Peyer's patch (tissue), 4 donors: ENCODE results near the gene EDIL3.

Source experiments
- POLR2A ChIP-seq, 2 donors: fragments of 450-650 bp; IDR thresholded peaks; one replicate each; pipeline ENCODE4 v1.5.1; 2017; ENCODE audit warnings: antibody characterized with exemption in 2 of 2, mild to moderate bottlenecking in 2 of 2, moderate library complexity in 2 of 2
- TF ChIP-seq, protein P1 (sequence below), 6 experiments: fragments of 450-650 bp in 4 of 6; fragments of 200-600 bp in 2 of 6; sonication (generic) in 1 of 6; IDR thresholded peaks; one replicate each; pipeline ENCODE4 v1.5.1; 2017 to 2019; ENCODE audit warnings: antibody characterized with exemption in 6 of 6, mild to moderate bottlenecking in 3 of 6, moderate library complexity in 1 of 6

DNA sequence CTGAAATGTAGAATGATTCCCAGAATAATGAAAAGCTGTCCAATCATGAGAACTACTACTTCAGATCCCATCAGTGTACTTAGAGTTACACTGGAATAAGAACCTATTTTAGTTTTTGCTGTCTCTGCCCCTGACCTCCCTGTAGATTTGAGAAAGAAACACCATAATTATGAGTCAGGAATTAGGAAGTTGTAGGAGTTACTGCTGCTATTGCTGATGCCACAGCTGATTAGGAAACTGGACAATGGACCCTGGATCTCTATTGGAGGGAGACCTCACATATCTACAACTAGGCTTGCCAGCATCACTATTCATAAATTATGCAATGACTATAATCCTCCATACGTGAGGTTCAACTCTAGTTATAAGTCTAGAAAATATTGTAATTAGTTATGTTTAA is 48.8 kb upstream of the EDIL3 start:
- TF ChIP-seq, protein P1, sequence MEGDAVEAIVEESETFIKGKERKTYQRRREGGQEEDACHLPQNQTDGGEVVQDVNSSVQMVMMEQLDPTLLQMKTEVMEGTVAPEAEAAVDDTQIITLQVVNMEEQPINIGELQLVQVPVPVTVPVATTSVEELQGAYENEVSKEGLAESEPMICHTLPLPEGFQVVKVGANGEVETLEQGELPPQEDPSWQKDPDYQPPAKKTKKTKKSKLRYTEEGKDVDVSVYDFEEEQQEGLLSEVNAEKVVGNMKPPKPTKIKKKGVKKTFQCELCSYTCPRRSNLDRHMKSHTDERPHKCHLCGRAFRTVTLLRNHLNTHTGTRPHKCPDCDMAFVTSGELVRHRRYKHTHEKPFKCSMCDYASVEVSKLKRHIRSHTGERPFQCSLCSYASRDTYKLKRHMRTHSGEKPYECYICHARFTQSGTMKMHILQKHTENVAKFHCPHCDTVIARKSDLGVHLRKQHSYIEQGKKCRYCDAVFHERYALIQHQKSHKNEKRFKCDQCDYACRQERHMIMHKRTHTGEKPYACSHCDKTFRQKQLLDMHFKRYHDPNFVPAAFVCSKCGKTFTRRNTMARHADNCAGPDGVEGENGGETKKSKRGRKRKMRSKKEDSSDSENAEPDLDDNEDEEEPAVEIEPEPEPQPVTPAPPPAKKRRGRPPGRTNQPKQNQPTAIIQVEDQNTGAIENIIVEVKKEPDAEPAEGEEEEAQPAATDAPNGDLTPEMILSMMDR (IDR thresholded peaks at IDR 0.05), result no peak
- TF ChIP-seq POLR2A (IDR thresholded peaks at IDR 0.05), result no peak
